GM10847 (cell line): ENCODE data around the gene OR2D3.

Source experiments
- POLR2A ChIP-seq: IDR thresholded peaks from 2 replicates; pipeline ENCODE4 v1.6.1; 2011; ENCODE audit not compliant: insufficient read length; ENCODE audit errors: extremely low read depth

The OR2D3 gene, protein sequence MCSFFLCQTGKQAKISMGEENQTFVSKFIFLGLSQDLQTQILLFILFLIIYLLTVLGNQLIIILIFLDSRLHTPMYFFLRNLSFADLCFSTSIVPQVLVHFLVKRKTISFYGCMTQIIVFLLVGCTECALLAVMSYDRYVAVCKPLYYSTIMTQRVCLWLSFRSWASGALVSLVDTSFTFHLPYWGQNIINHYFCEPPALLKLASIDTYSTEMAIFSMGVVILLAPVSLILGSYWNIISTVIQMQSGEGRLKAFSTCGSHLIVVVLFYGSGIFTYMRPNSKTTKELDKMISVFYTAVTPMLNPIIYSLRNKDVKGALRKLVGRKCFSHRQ

DNA sequence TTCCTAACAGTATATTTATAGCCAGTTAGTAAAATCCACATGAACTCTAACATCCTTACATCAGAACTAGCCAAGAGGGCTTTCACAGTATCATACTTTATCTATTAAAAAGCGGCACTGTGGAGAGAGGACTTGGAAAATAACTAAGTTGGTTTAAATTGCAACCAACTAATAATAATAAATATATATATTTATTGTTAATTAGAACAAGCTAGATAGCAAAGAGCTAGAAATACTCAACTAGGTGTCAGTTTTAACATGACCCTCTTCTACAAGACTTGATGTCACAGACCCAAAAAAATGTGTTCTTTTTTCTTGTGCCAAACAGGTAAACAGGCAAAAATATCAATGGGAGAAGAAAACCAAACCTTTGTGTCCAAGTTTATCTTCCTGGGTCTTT is at the start of gene OR2D3:
TSS of gene OR2D3 (plus strand) at position 301 of the 400 bp plus-strand sequence. CDS start at position 301, 0 bp downstream.
- no peak for TF ChIP-seq POLR2A

DNA sequence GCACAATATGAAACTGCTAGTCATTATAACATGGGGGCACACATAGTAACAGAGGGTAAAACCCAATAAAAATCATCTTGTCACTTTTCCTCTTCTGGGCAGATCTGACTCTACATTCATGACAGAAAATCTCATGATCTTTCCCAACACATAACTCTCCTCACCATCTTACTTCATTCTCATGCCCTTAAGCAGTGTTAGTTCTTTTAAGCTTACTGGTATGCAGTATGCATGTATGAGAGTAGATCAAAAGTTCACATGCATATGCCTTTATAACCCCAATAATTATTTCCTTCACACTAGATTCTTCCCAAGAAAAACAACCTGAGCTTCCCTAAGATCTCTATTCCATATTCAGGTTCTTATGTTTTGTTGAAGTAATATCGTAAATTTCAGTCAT is 49.5 kb upstream of the OR2D3 start:
- no peak for TF ChIP-seq POLR2A

DNA sequence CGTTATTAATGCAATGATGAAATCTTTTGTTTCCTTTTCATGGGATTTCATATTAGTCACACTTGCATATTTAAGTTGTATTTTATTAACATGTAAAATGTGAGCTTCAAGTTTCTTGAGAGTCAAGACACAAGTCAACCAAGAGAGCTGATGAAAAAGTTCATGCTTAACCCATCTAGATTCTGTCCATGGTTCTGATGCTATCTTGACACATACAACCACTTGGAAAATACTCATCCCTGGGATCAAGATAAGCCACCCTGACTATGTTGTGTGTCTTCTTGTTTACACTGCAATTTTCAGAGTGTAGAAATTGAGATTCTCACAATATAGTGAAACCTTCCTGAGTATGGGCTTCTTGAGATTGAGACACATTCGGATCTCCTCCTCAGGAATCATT is 45.0 kb upstream of the OR2D3 start:
- no peak for TF ChIP-seq POLR2A

DNA sequence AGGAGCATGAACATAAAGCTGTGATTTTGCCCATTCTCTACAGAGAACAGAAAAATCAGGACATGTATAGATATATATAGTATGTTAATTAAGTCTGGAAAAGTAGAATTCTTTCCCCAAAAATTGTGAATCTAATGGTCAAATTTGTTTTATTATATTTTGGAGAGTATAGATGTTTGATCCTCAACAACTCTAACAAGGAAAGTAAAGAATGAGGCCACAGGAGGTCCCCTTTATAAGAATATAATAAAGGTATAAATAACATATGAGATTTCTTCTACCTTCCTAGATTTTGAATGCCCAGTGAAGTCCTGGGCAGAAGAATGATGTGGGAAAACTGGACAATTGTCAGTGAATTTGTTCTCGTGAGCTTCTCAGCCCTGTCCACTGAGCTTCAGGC is 44.5 kb upstream of the OR2D3 start, which contains the start of gene OR10A4:
TSS of gene OR10A4 (plus strand) at position 301 of the 400 bp plus-strand sequence. CDS start at position 324, 23 bp downstream.
- no peak for TF ChIP-seq POLR2A

DNA sequence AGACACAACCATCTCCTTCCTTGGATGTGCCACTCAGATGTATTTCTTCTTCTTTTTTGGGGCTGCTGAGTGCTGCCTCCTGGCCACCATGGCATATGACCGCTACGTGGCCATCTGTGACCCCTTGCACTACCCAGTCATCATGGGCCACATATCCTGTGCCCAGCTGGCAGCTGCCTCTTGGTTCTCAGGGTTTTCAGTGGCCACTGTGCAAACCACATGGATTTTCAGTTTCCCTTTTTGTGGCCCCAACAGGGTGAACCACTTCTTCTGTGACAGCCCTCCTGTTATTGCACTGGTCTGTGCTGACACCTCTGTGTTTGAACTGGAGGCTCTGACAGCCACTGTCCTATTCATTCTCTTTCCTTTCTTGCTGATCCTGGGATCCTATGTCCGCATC is 43.9 kb upstream of the OR2D3 start:
- TF ChIP-seq POLR2A, result no peak

DNA sequence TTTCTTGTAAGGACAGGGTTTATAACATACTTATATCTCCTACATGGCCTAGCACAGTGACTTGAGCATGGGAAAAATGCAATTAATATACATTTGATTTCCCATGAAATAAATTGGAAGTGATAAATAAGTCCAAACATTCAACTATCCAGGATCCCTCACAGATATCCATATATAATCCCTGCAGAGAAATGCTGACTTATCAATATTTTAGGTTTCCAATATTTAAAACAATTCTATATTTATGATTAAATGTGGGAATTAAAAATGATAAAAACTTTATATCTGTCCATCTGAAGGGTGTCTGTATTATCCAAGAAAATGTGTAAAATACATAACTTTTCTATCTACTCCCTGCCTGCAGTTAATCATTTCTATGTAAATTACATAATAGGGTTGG is 38.1 kb upstream of the OR2D3 start:
- no peak for TF ChIP-seq POLR2A

DNA sequence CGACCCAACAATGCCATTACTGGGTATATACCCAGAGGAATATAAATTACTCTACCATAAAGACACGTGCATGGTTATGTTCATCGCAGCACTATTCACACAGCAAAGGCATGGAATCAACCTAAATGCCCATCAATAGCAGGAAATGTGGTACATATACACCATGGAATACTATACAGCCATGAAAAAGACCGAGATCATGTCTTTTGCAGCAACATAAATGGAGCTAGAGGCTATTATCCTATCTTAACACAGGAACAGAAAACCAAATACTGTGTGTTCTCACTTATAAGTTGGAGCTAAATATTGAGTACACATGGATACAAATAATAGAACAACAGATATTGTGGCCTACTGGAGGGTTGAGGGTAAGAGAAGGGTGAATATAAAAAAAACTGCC is 32.0 kb upstream of the OR2D3 start:
- no peak for TF ChIP-seq POLR2A

DNA sequence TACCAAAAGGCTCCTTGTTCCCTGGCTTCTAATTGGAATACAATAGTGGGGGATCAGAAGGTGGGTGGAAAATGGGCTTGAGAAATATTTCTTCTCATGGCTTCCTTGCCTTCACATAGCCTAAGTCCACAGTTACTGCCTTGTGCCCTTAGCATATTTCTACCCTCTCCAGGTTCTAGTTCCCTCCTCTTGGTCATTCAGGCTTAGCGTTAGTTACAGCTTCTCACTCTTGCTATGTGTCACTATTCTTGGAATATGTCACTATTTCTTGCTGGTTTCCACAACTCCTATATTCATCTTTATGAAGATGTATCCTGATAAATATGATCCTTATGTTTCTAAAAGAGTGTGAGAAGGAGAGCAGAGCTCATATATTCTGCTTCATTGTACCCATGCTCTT is 31.0 kb upstream of the OR2D3 start:
- TF ChIP-seq POLR2A, result no peak

DNA sequence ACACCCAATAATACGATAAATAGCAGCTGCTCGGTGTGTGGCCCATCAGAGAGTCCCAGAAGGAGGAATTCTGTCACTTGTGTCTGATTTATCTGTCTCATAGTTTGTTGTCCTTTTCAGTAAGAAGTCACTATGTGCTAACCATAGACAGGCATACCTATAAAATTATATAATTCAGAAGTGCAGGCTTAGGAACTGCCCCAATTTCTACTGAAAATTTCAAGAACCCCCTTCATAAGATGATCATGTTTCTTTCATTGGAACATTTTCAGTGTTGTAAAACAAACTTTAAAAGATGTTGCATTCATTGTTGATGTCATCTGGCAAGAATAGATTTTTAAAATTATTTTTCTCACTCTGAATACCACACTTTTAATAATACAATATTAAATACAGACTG is 28.4 kb upstream of the OR2D3 start, which contains the start of gene OR2D2:
TSS of gene OR2D2 (minus strand) at position 101 of the 400 bp plus-strand sequence. CDS start at position 101, 0 bp downstream.
- no peak for TF ChIP-seq POLR2A

DNA sequence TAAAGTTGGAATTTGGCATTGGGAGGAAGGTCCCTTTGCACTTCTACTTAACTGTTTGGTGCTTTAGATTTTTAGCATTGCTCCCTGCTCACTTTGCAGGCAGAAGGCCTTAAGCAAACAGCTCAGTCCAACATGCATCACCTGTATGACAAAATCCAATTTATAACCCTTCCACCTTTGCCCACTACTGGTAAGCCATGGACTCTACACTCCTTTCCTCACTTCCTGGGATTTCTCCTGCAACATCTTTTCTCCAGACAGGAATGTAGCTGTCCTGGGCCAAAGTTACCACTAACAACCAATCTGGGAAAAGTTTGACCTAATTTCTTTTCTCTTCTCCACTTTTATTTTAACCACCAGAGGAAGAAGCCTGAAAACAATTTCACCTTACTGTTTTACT is 26.7 kb upstream of the OR2D3 start:
- TF ChIP-seq POLR2A, result no peak

DNA sequence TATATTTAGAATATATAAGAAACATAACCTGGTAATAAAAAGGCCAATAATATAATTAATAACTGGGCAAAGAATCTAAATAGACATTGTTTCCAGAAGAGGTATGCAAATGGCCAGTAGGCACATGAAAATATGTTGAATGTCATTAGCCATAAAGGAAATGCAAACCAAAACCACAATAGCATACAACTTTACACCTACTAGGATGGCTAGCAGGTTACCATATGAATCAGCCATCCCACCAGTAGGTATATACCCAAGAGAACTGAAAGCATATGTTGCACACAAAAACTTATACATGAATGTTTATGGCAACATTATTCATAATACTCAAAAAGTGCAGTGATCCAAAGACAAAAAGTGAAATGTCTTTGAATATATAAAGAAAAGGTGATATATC is 25.8 kb upstream of the OR2D3 start:
- no peak for TF ChIP-seq POLR2A

DNA sequence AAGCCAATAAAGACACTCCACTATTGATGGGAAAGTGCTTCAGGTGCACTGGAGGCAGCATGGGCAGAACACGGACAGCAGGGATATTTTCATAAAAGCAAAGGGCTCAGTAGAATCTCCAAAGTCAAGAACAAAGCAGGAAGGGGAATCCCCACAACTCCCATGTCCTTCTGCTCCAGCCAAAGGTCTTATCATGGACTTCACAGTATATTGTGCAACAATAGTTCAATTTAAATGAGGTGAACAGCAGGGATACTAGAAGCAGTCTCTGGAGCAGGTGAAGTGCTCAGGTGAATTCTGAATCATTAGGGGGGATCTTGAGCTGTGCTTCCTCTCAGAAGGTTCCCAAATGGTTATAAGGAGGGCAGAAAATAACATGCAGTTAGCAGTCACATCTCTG is 21.9 kb upstream of the OR2D3 start:
- TF ChIP-seq POLR2A, result no peak

DNA sequence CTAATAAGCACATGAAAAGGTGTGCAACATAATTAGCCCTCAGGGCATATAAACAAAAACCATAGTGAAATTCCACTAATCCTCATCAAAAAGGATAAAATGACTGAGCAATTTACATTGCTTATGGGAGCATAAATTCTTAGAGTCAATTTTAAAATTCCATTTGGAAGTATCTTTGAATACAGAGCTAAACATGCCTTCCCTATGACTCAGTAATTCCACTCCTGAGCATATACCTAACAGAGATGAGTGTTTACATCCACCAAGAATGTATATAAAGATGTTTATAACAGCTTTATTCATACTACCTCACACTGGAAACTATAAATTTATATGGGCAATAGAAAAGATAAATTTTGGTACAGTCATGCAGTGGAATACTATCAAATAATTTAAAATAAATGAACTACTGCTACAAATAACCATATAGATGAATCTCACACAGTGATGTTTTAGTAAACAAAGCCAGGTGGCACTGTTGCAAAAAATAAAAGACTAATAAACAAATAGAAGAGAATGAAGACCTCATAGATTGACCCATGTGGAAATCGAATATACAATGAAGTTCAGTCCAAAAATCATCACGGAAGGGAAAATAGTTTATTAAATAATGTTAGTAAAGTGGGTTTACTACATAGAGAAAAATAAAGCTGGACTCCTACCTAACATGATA is 20.3 kb upstream of the OR2D3 start:
- TF ChIP-seq POLR2A, result no peak

DNA sequence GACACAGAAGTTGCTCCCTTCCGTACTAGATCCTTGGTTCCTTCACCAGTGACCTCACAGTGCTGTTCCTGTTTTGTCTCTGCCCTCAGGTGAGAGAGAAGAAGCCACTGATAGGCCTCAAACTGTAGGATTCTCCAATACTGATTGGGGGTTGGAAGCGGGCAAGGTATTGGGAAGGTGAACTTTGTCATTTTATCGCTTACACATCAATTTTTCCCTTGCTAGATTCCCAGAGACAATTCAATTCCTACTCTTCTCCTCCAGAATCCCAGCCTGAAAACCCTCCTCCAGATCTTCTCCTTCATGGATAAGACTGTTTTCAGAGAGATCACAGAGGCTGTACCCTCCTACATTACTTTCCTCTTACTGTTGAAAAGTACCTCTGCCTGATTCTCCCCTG is 9.4 kb upstream of the OR2D3 start:
- no peak for TF ChIP-seq POLR2A

DNA sequence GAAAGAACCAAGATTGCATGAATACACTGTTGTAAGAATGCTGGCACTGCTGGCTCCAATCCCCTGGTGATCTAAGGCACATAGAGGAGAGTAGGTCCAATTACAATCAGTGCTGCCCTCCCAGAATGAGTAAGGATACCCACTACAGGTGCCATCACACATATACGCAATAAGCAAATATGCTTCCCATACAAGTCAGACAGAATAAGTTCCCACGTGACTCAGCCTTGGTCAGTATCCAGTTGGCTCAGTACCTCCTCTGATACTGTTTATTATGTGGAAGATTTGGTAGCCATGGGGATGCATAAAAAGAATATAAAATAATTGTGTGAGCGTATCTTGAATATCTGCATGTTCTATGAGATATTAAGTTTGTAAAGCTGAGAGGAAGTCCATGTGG is 8.9 kb upstream of the OR2D3 start:
- no peak for TF ChIP-seq POLR2A

DNA sequence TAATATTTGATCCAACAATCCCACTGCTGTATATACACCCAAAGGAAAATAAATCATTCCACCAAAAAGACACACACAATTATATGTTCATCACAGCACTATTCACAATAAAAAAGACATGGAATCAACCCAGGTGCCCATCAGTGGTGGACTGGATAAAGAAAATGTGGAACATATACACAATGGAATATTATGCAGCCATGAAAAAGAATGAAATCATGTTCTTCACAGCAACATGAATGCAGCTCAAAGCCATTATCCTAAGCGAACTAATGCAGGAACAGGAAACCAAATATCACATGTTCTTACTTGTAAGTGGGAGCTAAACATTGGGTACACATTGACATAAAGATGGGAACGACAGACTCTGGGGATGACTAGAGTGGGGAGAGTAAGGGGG is 1.1 kb upstream of the OR2D3 start:
- no peak for TF ChIP-seq POLR2A
